HG03135 (cell line): Measurements from ENCODE around the gene HAGHL.
A peak's percentile ranks its signal among the peaks of the same experiment; 100 is the strongest.
"Not testable (repeated sequence)": the region's sequence is repeated elsewhere in the genome, so short reads cannot be mapped to it uniquely, and the experiment has no call there.

ENCODE experiments used
- ATAC-seq: cut with Tn5 transposase; IDR thresholded peaks from one replicate; pipeline ENCODE4 v1.9.1; 2021; ENCODE audit warnings: mild to moderate bottlenecking, moderate library complexity; ENCODE audit not compliant: unreplicated experiment

HAGHL gene

GRCh38 chr16:706189-707061 is 20.5 kb upstream of the HAGHL start:
- ATAC-seq, result no peak

GRCh38 chr16:707062-707538 is 19.8 kb upstream of the HAGHL start:
- ATAC-seq, result no peak

GRCh38 chr16:708019-708418 is 18.9 kb upstream of the HAGHL start:
- ATAC-seq, result no peak

GRCh38 chr16:708959-709358 is 17.9 kb upstream of the HAGHL start:
- no peak for ATAC-seq

- ATAC-seq, result no peak
Observed at GRCh38 chr16:709566-710499, 17.1 kb upstream of the HAGHL start.

- ATAC-seq, result no peak
Observed at GRCh38 chr16:710500-711075, 16.3 kb upstream of the HAGHL start.

GRCh38 chr16:711084-711483 is 15.8 kb upstream of the HAGHL start:
- no peak for ATAC-seq

GRCh38 chr16:711548-712320 is 15.2 kb upstream of the HAGHL start:
- ATAC-seq, result no peak

GRCh38 chr16:712740-713250 is 14.1 kb upstream of the HAGHL start:
- ATAC-seq, result not testable (repeated sequence)

- no peak for ATAC-seq
Observed at GRCh38 chr16:714079-714478, 12.8 kb upstream of the HAGHL start.

GRCh38 chr16:714558-715476 is 12.1 kb upstream of the HAGHL start, which contains the start of gene METRN:
Gene METRN, plus strand, starts transcription at chr16:715118. Its CDS starts 172 bp downstream, at chr16:715290.
- ATAC-seq, result peak; percentile 56

GRCh38 chr16:715477-716199 is 11.3 kb upstream of the HAGHL start:
- peak; percentile 10 for ATAC-seq

GRCh38 chr16:716200-716568 is 10.7 kb upstream of the HAGHL start:
- no peak for ATAC-seq

- no peak for ATAC-seq
Observed at GRCh38 chr16:716768-717325, 10.1 kb upstream of the HAGHL start.

- ATAC-seq, result no peak
Observed at GRCh38 chr16:717450-718245, 9.3 kb upstream of the HAGHL start.

- no peak for ATAC-seq
Observed at GRCh38 chr16:718389-718788, 8.5 kb upstream of the HAGHL start.

- no peak for ATAC-seq
Observed at GRCh38 chr16:718922-719321, 8.0 kb upstream of the HAGHL start.
